MM.1S (cell line): Measurements from ENCODE around the gene TM9SF2.

Source experiments
- DNase-seq: peaks from one replicate; pipeline ENCODE4 v3.0.0-alpha.2; 2015
- H2AFZ ChIP-seq: fragments of 300-600 bp; sonication (generic); 2 replicates; pipeline ENCODE4 v1.6.0; 2016; ENCODE audit warnings: antibody characterized with exemption, low read length
- H3F3A ChIP-seq: fragments of 300-600 bp; sonication (generic); 2 replicates; pipeline ENCODE4 v1.6.1; 2016; ENCODE audit warnings: mild to moderate bottlenecking, antibody characterized with exemption, low read length, moderate library complexity, mixed read lengths; ENCODE audit not compliant: insufficient read depth
- H3K27ac ChIP-seq: fragments of 300-600 bp; sonication (generic); 2 replicates; pipeline ENCODE4 v1.5.1; 2016; ENCODE audit warnings: mild to moderate bottlenecking, low read length
- H3K27me3 ChIP-seq: fragments of 300-600 bp; sonication (generic); replicated peaks from 2 replicates; pipeline ENCODE4 v1.6.0; 2016; ENCODE audit warnings: low read length; ENCODE audit not compliant: insufficient read depth
- H3K36me3 ChIP-seq: fragments of 300-600 bp; sonication (generic); replicated peaks from 2 replicates; pipeline ENCODE4 v1.6.1; 2016; ENCODE audit warnings: mild to moderate bottlenecking, low read length, mixed read lengths; ENCODE audit not compliant: insufficient read depth
- H3K4me1 ChIP-seq: fragments of 300-600 bp; sonication (generic); 2 replicates; pipeline ENCODE4 v1.6.1; 2016; ENCODE audit warnings: low read length, mixed read lengths
- H3K4me2 ChIP-seq: fragments of 300-600 bp; sonication (generic); 2 replicates; pipeline ENCODE4 v1.6.0; 2016; ENCODE audit warnings: low read depth, low read length
- H3K4me3 ChIP-seq: fragments of 300-600 bp; sonication (generic); 2 replicates; pipeline ENCODE4 v1.5.1; 2016; ENCODE audit warnings: low read length, mixed read lengths
- H3K79me2 ChIP-seq: fragments of 300-600 bp; sonication (generic); 2 replicates; pipeline ENCODE4 v1.6.1; 2016; ENCODE audit warnings: mixed run types, low read length, mixed read lengths
- H3K9ac ChIP-seq: fragments of 300-600 bp; sonication (generic); 2 replicates; pipeline ENCODE4 v1.6.1; 2016; ENCODE audit warnings: low read length, mixed read lengths
- H3K9me2 ChIP-seq: fragments of 300-600 bp; sonication (generic); replicated peaks from 2 replicates; pipeline ENCODE4 v1.6.1; 2016; ENCODE audit warnings: mild to moderate bottlenecking, low read length, mixed read lengths; ENCODE audit not compliant: insufficient read depth
- H3K9me3 ChIP-seq: fragments of 300-600 bp; sonication (generic); replicated peaks from 2 replicates; pipeline ENCODE4 v1.6.1; 2016; ENCODE audit warnings: mild to moderate bottlenecking, low read length, mixed read lengths; ENCODE audit not compliant: insufficient read depth
- H4K20me1 ChIP-seq: fragments of 300-600 bp; sonication (generic); 2 replicates; pipeline ENCODE4 v1.6.1; 2016; ENCODE audit warnings: mild to moderate bottlenecking, low read length, moderate library complexity, mixed read lengths; ENCODE audit not compliant: insufficient read depth
- EZH2 ChIP-seq: fragments of 300-600 bp; sonication (generic); optimal IDR thresholded peaks from 2 replicates; pipeline ENCODE3; 2017; ENCODE audit warnings: low read depth, mild to moderate bottlenecking, antibody characterized with exemption, low read length, mixed read lengths
- EZH2phosphoT487 ChIP-seq: fragments of 300-600 bp; sonication (generic); IDR thresholded peaks from 2 replicates; pipeline ENCODE4 v1.6.1; 2018; ENCODE audit warnings: antibody characterized with exemption, low read length
- TF ChIP-seq, protein P1 (sequence below): fragments of 300-600 bp; sonication (generic); IDR thresholded peaks from 2 replicates; pipeline ENCODE4 v1.5.1; 2016; ENCODE audit warnings: antibody characterized with exemption, low read length, mixed read lengths

Gene TM9SF2

DNA sequence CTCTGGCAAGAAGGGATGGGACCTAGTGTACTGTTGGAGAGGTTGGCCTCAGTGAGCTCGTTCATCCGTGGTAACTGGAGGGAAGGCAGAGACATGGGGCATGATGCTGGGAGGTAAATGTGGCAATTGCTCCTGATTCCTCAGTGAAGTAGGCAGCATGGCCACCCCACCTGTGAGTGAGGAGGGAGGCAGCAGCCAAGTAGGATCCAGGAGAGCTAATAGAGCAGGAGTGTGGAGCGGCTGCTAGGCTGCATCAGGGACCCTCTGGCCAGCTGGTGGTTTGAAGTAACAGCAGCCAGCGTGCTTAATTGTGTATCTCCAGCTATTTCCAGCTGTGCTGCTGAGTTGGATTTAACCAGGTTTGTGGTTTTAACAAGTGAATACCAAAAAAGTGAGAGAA is 24.7 kb downstream of the TM9SF2 start:
- H3K36me3 ChIP-seq = no peaks in the 10 kb centered on the region; the same call in 1 of the 2 replicates

DNA sequence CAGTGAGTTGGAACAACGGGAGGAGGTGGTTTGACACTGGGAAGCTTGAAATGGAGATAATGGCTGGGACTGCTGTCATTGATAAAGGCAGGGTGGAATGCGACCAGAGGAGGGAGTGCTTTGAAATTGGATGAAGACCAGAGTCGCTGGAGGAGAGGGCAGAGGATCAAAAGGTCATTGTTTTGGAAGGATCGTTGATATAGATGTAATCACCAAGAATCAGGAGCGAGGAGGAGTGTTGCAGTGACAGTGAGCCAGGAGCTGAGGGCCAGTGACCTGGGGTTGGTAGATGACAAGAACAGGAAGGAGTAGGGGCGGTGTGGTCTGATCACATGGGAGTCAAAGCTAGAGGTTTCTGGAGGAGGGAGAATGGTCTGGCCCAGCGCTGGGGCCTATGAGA is 25.3 kb downstream of the TM9SF2 start:
- Histone ChIP-seq H3K36me3 (no peaks in the 10 kb centered on the region; the same call in 1 of the 2 replicates), H3K27me3 (no peaks in the 10 kb centered on the region), H3K9me2 (no peaks in the 10 kb centered on the region), H3F3A (no peaks in the 10 kb centered on the region), H3K4me1 (no peaks in the 10 kb centered on the region), H3K9me3 (no peaks in the 10 kb centered on the region), H3K9ac (no peak overlapping the region), H4K20me1 (no peaks in the 10 kb centered on the region), H3K4me2 (no peak overlapping the region), H3K27ac (no peak overlapping the region), H2AFZ (no peak overlapping the region), H3K79me2 (no peaks in the 10 kb centered on the region; the same call in 1 of the 2 replicates), H3K4me3 (no peak overlapping the region)
- no peak for TF ChIP-seq EZH2phosphoT487
- no peak for TF ChIP-seq EZH2
- TF ChIP-seq, protein P1, sequence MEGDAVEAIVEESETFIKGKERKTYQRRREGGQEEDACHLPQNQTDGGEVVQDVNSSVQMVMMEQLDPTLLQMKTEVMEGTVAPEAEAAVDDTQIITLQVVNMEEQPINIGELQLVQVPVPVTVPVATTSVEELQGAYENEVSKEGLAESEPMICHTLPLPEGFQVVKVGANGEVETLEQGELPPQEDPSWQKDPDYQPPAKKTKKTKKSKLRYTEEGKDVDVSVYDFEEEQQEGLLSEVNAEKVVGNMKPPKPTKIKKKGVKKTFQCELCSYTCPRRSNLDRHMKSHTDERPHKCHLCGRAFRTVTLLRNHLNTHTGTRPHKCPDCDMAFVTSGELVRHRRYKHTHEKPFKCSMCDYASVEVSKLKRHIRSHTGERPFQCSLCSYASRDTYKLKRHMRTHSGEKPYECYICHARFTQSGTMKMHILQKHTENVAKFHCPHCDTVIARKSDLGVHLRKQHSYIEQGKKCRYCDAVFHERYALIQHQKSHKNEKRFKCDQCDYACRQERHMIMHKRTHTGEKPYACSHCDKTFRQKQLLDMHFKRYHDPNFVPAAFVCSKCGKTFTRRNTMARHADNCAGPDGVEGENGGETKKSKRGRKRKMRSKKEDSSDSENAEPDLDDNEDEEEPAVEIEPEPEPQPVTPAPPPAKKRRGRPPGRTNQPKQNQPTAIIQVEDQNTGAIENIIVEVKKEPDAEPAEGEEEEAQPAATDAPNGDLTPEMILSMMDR = no peak
- DNase-seq = no peak

More for the DNA sequence above, 24.7 kb downstream of the TM9SF2 start:
- Histone ChIP-seq H3K79me2 (no peaks in the 10 kb centered on the region; the same call in 1 of the 2 replicates), H3K27me3 (no peaks in the 10 kb centered on the region), H3K4me3 (no peak overlapping the region), H2AFZ (no peak overlapping the region), H3K4me1 (no peaks in the 10 kb centered on the region), H4K20me1 (no peaks in the 10 kb centered on the region), H3F3A (no peaks in the 10 kb centered on the region), H3K27ac (no peak overlapping the region), H3K4me2 (no peak overlapping the region), H3K9ac (no peak overlapping the region), H3K9me3 (no peaks in the 10 kb centered on the region), H3K9me2 (no peaks in the 10 kb centered on the region)
- TF ChIP-seq, protein P1 = no peak
- TF ChIP-seq EZH2 = no peak
- no peak for TF ChIP-seq EZH2phosphoT487
- no peak for DNase-seq

DNA sequence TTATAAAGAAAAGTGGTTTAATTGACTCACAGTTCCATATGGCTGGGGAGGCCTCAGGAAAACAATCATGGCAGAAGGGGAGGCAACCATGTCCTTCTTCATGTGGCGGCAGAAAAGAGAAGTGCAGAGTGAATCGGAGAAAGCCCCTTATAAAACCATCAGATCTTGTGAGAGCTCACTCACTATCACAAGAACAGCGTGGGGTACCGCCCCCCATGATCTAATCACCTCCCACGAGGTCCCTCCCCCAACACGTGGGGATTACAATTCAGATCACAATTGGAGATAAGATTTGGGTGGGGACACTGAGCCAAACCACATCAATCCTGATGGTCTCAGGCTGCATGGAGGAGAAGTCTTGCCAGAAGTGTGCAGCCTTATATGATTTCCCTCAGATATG is 26.0 kb downstream of the TM9SF2 start:
- no peaks in the 10 kb centered on the region for H3F3A ChIP-seq
- no peaks in the 10 kb centered on the region for H3K9me3 ChIP-seq
- TF ChIP-seq, protein P1 = no peak
- no peak for TF ChIP-seq EZH2
- TF ChIP-seq EZH2phosphoT487 = no peak
- no peak overlapping the region for H3K4me3 ChIP-seq
- no peaks in the 10 kb centered on the region for H3K27me3 ChIP-seq
- H3K4me1 ChIP-seq = no peaks in the 10 kb centered on the region
- no peak overlapping the region for H3K9ac ChIP-seq
- no peak overlapping the region for H3K27ac ChIP-seq
- DNase-seq = no peak
- no peaks in the 10 kb centered on the region for H3K9me2 ChIP-seq
- H3K79me2 ChIP-seq = no peaks in the 10 kb centered on the region; the same call in 1 of the 2 replicates
- H4K20me1 ChIP-seq = no peaks in the 10 kb centered on the region
- H2AFZ ChIP-seq = no peak overlapping the region
- H3K4me2 ChIP-seq = no peak overlapping the region
- H3K36me3 ChIP-seq = no peaks in the 10 kb centered on the region; the same call in 1 of the 2 replicates
